GM19193 (cell line): ENCODE measurements around the gene PCGF1.

Experiments used
- POLR2A ChIP-seq: IDR thresholded peaks from 4 replicates; pipeline ENCODE4 v1.6.1; 2011; ENCODE audit not compliant: insufficient read depth, insufficient read length; ENCODE audit errors: extremely low read depth

Gene PCGF1

GRCh38 chr2:74507145-74507925 lies at the start of gene PCGF1:
PCGF1 (minus strand) TSS chr2:74507695; CDS start chr2:74507668, 27 bp downstream.
- TF ChIP-seq POLR2A = peak; percentile 90

GRCh38 chr2:74556831-74557370 lies 49.4 kb upstream of the PCGF1 start:
- TF ChIP-seq POLR2A = no peak

- no peak for TF ChIP-seq POLR2A
These were observed 48.7 kb upstream of the PCGF1 start for GRCh38 chr2:74556159-74556558.

DNA sequence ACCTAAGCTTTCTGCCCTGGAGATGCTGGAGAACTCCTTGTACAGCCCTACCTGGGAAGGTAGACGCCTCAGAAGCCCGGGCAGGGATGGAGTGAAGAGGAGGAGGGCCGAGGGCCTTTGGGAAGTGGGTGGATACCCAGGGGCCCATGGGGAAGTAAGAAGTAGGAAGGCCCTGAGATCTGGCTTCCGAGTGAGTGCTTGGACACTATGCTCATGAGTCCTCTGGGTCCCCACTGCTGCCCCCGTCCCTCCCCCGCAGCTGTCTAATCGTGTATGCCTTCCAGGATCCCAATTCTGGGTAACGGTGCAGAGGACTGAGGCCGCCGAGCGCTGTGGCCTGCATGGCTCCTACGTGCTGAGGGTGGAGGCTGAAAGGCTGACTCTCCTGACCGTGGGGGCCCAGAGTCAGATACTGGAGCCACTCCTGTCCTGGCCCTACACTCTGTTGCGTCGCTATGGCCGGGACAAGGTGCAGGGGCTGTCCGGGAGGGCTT lies 48.2 kb upstream of the PCGF1 start:
- TF ChIP-seq POLR2A = no peak

GRCh38 chr2:74554820-74555531 lies 47.5 kb upstream of the PCGF1 start:
- TF ChIP-seq POLR2A = peak; percentile 57

- no peak for TF ChIP-seq POLR2A
These were observed 46.7 kb upstream of the PCGF1 start, which contains the start of the genes DOK1 and LOXL3 for GRCh38 chr2:74553892-74554819. DOK1 (plus strand) TSS chr2:74554720; CDS start chr2:74554755, 35 bp downstream. LOXL3 (minus strand) TSS chr2:74553942; CDS start chr2:74552634, 1,308 bp downstream.

DNA sequence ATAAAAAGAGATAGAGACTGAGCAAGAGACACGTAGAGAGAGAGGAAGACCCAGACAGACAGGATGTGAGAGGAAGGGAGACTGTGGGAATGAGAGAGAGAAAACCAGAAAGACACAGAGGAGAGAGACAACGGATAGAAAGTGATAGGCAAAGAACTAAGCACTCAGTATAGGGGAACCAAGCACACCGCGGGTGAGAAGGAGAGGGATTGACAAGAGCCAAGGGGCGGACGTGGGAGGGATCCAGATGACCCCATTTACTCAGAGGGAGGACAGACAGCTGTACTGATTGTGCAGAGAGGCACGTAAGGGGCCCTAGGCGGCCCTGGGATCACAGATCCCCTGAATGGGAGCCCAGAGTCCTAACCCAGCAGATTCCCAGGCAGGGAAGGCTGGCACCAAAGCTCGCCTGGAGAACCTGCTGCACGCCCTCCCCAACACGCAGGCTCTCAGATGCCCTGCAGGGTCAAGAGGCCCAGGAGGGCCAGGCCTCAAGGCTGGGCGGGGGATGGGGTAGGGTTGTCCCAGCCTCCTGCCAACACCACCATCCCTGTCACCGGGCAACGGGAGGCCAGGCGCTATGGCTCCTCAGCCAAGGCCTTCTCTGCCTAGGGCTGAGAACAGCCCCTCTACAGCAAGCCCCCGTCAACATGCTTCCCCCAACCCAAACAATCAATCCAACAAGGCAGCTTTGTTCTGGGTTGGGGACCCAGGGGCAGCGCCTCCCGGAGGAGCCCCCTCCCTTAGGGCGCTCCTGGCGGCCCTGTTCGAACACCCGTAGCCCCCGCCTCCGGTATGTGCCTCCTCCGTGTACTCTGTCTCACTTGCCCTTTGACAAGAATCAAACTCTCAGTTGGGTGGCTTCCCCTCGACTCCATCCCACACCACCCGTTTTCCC lies 45.7 kb upstream of the PCGF1 start:
- TF ChIP-seq POLR2A = no peak

GRCh38 chr2:74551942-74552913 lies 44.7 kb upstream of the PCGF1 start:
- no peak for TF ChIP-seq POLR2A

GRCh38 chr2:74551530-74551929 lies 44.0 kb upstream of the PCGF1 start:
- no peak for TF ChIP-seq POLR2A

- TF ChIP-seq POLR2A = no peak
These were observed 42.7 kb upstream of the PCGF1 start for GRCh38 chr2:74550231-74550630.

DNA sequence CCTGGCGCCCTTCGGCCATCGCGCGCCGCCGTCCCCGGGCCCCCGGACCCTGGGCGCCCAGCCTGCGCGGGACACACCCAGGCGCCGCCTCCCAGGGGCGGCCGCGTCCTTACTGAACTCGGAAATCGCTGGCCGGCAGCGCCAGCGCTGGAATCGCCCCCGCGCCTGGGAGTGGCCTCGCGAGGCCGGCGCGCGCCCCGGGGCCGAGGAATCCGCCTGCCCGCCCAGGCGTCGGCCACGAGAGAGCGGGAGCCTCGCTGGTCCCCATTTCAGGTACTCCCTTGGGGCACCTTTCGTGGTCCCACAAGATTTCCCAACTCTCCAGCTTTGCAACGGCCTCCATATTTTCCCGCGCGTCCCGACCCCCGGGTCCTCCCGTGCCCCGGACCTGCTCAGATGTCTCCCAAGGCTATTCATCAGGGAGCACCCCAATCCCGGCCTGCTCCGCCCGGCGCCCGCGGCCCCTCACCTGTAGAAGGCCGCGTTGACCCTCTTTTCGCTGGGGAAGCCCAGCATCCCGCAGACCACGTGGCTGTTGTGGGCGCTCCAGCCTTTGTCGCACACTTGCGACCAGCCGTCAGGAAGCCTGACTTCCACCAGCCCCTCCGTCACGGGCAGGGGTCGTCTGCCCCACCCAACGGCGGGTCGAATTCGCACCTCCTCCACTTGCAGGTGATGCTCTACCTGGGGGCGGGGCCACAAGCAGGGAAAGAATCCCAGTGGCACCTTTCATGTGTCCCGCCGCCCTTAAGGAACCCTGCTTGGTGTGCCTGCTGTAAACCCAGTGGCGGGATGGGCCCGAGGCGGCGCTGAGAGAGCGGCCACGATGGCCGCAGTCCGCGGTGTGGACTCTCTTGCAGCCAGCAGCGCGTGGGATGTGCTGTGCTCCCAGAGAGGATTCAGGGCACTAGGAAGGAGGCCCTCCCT lies 41.7 kb upstream of the PCGF1 start:
- peak; percentile 53 for TF ChIP-seq POLR2A
